Esophagus squamous epithelium (tissue), 5 donors: ENCODE results near the gene CLMP. TPM values are rescaled to one million over a fixed set of nuclear protein-coding genes. Genes with fewer than 3 reads are reported as not detected.

ENCODE experiments used
- DNase-seq: peaks from one replicate; lab custom pipeline; 2025; lab: John Stamatoyannopoulos, UW
- H3K27ac ChIP-seq, 4 donors: fragments of 200-600 bp; sonication (generic); one replicate each; pipeline ENCODE4 v1.5.1; 2016 to 2019; ENCODE audit warnings: mild to moderate bottlenecking in 1 of 4
- H3K27me3 ChIP-seq, 4 donors: fragments of 200-600 bp; sonication (generic); 1 replicate in 3 of 4; 2 replicates in 1 of 4; pipeline versions ENCODE4 v1.5.1 to v1.6.0; 2017 to 2021; ENCODE audit warnings: antibody characterized with exemption in 1 of 4
- H3K36me3 ChIP-seq, 3 donors: fragments of 200-600 bp; sonication (generic); one replicate each; pipeline ENCODE4 v1.5.1; 2016 to 2019
- H3K4me1 ChIP-seq, 3 donors: fragments of 200-600 bp; sonication (generic); one replicate each; pipeline ENCODE4 v1.5.1; 2017 to 2019
- H3K4me3 ChIP-seq, 4 donors: fragments of 200-600 bp; sonication (generic); 1 replicate in 3 of 4; 2 replicates in 1 of 4; pipeline ENCODE4 v1.5.1; 2016 to 2019; ENCODE audit warnings: mild to moderate bottlenecking in 2 of 4, moderate library complexity in 1 of 4
- H3K9me3 ChIP-seq, 3 donors: fragments of 200-600 bp; sonication (generic); one replicate each; pipeline ENCODE4 v1.5.1; 2016 to 2019
- CTCF ChIP-seq, 6 experiments: fragments of 450-650 bp in 4 of 6; fragments of 200-600 bp in 2 of 6; sonication (generic) in 2 of 6; IDR thresholded peaks; one replicate each; pipeline ENCODE4 v1.5.1; 2016 to 2019; ENCODE audit warnings: antibody characterized with exemption in 6 of 6, mild to moderate bottlenecking in 4 of 6, moderate library complexity in 4 of 6
- POLR2A ChIP-seq, 4 donors: fragments of 450-650 bp; IDR thresholded peaks; one replicate each; pipeline ENCODE4 v1.6.1; 2017; ENCODE audit warnings: antibody characterized with exemption in 4 of 4, mild to moderate bottlenecking in 4 of 4, moderate library complexity in 3 of 4
- WGBS, 2 donors: methylation state at CpG; one replicate each; pipeline ENCODE4 v1.1.5; 2018; 5-methylcytosine and 5-hydroxymethylcytosine counted together
- intact Hi-C: fragments of 100-400 bp; cut with DNase I; formaldehyde crosslinking; loops from one replicate; pipeline ENCODE4 v1.15.0; 2022
- total RNA-seq, 4 donors: library from RNA; depleted of rRNA; stranded (reverse); fragments of >200 nt; gene quantifications; one replicate each; pipeline ENCODE4 v1.1.0, GENCODE V29; 2016
- donor health status: DM: yes; HTN: yes; CAD: no.

Gene CLMP
- total RNA-seq, 4 donors from 2014 or later = 4.8 to 47.9 (median 15.2) TPM

- 22 to 23% methylated on average over 7 of the region's 7 CpGs for WGBS, 2 donors
- intact Hi-C loops = no loop called here
Observed at GRCh38 chr11:123174196-123175183, 20.6 kb downstream of the CLMP start.

GRCh38 chr11:123173856-123174186 is 21.2 kb downstream of the CLMP start:
- no peak overlapping the region for H3K4me3 ChIP-seq
- H3K27me3 ChIP-seq = no peaks in the 10 kb centered on the region
- no peaks in the 10 kb centered on the region for H3K36me3 ChIP-seq
- peaks cover 0 to 25% (median 13%) of the 10 kb centered on the region in 3 donors for H3K4me1 ChIP-seq
- 78 to 96% methylated on average over 2 to 3 of the region's 3 CpGs for WGBS, 2 donors
- H3K9me3 ChIP-seq = no peaks in the 10 kb centered on the region
- TF ChIP-seq CTCF (IDR thresholded peaks at IDR 0.05) = no peak
- TF ChIP-seq POLR2A (IDR thresholded peaks at IDR 0.05) = no peak
- peak overlapping the region in 3 of 4 donors; percentile 45 to 74 (median 71) for H3K27ac ChIP-seq
- no peak for DNase-seq
- intact Hi-C loops = no loop called here

More at GRCh38 chr11:123174196-123175183, 20.6 kb downstream of the CLMP start:
- no peak for TF ChIP-seq POLR2A (IDR thresholded peaks at IDR 0.05)
- TF ChIP-seq CTCF (IDR thresholded peaks at IDR 0.05) = no peak
- no peak for DNase-seq
- Histone ChIP-seq H3K4me1 (peaks cover 0 to 22% (median 13%) of the 10 kb centered on the region in 3 donors), H3K9me3 (no peaks in the 10 kb centered on the region), H3K4me3 (no peak overlapping the region), H3K27ac (peak overlapping the region in 3 of 4 donors; percentile 68 to 74 (median 74)), H3K27me3 (no peaks in the 10 kb centered on the region), H3K36me3 (no peaks in the 10 kb centered on the region)

GRCh38 chr11:123173040-123173855 is 21.8 kb downstream of the CLMP start:
- DNase-seq = no peak
- Histone ChIP-seq H3K4me3 (no peak overlapping the region), H3K27me3 (no peaks in the 10 kb centered on the region), H3K9me3 (no peaks in the 10 kb centered on the region), H3K36me3 (no peaks in the 10 kb centered on the region), H3K4me1 (peaks cover 0 to 27% (median 13%) of the 10 kb centered on the region in 3 donors), H3K27ac (peak overlapping the region in 2 of 4 donors; percentile 29 to 71)
- TF ChIP-seq POLR2A (IDR thresholded peaks at IDR 0.05) = no peak
- TF ChIP-seq CTCF (IDR thresholded peaks at IDR 0.05) = no peak
- intact Hi-C loops = no loop called here
- WGBS, 2 donors = 54 to 69% methylated on average over 3 to 4 of the region's 4 CpGs

- Histone ChIP-seq H3K4me1 (peaks cover 0 to 33% (median 13%) of the 10 kb centered on the region in 3 donors), H3K9me3 (no peaks in the 10 kb centered on the region), H3K27ac (no peak overlapping the region), H3K27me3 (no peaks in the 10 kb centered on the region), H3K36me3 (no peaks in the 10 kb centered on the region), H3K4me3 (no peak overlapping the region)
- TF ChIP-seq CTCF (IDR thresholded peaks at IDR 0.05) (no peak), POLR2A (IDR thresholded peaks at IDR 0.05) (no peak)
- DNase-seq = no peak
- WGBS, 2 donors = 86 to 90% methylated on average over 3 of the region's 3 CpGs
- intact Hi-C loops = no loop called here
Observed at GRCh38 chr11:123170929-123171328, 24.1 kb downstream of the CLMP start.
